Measurements from ENCODE around the gene PIK3CD.
"Not testable (repeated sequence)": the region's sequence is repeated elsewhere in the genome, so short reads cannot be mapped to it uniquely, and the experiment has no call there.

Gene PIK3CD

DNA sequence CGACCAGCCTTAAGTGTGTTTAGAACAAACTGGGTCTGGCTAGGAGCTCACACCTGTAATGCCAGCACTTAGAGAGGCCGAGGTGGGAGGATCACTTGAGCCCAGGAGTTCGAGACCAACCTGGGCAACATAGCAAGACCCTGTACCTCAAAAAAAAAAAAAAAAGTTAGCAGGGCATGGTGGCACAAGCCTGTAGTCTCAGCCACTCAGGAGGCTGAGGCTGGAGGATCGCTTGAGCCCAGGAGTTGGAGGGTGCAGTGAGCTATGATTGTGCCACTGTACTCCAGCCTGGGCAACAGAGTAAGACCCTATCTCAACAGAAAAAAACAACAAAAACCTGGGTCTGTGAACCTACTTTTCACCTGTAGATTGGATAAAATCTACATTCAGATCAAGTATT lies 54.6 kb downstream of the PIK3CD start:
- H3K4me3 ChIP-seq (replicated peaks; ENCODE audit: low read depth, low read length): no peak overlapping the region
- DNase-seq (ENCODE audit: extremely low read depth, low read depth): no peak
- TF ChIP-seq, protein P1, sequence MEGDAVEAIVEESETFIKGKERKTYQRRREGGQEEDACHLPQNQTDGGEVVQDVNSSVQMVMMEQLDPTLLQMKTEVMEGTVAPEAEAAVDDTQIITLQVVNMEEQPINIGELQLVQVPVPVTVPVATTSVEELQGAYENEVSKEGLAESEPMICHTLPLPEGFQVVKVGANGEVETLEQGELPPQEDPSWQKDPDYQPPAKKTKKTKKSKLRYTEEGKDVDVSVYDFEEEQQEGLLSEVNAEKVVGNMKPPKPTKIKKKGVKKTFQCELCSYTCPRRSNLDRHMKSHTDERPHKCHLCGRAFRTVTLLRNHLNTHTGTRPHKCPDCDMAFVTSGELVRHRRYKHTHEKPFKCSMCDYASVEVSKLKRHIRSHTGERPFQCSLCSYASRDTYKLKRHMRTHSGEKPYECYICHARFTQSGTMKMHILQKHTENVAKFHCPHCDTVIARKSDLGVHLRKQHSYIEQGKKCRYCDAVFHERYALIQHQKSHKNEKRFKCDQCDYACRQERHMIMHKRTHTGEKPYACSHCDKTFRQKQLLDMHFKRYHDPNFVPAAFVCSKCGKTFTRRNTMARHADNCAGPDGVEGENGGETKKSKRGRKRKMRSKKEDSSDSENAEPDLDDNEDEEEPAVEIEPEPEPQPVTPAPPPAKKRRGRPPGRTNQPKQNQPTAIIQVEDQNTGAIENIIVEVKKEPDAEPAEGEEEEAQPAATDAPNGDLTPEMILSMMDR (IDR thresholded peaks at IDR 0.05; ENCODE audit: low read depth, low read length, missing control alignments): no peak

DNA sequence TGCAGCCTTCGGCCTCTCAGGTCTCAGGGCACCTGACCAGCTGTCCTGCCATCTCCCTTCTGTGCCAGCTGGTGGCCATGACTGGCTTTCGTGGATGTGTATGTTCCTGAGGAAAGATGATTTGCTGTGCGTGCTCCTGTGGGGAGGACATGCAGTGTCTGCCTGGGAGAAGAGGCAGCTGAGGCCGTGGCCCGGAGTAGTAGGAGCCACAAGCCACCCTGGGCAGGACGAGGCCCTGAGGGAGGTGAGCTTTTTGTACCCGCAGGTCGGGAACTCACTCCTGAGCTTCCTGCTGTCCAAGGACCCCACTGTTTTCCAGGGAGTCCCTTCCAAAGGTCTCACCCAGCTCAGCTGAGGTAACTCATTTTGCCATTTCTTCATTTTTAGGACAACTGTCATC lies 58.5 kb downstream of the PIK3CD start:
- TF ChIP-seq, protein P1 (IDR thresholded peaks at IDR 0.05; ENCODE audit: low read depth, low read length, missing control alignments): no peak
- DNase-seq (ENCODE audit: extremely low read depth, low read depth): no peak

DNA sequence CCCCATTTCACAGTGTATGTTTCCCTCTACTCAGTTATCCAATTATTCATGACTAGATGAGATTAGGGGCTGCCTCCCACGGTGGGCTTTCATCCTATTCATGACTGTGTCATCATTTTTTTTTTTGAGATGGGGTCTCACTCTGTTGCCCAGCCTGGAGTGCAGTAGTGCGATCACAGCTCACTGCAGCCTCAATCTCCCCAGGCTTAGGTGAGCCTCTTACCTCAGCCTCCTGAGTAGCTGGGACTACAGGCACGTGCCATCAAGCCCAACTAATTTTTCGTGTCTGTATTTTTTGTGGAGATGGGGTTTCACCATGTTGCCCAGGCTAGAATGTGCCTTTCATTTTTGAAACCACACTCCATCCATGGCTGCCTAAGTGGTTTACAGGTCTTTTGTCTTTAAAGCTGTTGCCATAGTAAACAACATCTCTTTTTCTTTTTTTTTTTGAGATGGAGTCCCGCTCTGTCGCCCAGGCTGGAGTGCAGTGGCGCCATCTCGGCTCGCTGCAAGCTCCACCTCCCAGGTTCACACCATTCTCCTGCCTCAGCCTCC lies 60.0 kb downstream of the PIK3CD start:
- DNase-seq (ENCODE audit: extremely low read depth, low read depth): no peak
- TF ChIP-seq, protein P1 (IDR thresholded peaks at IDR 0.05; ENCODE audit: low read depth, low read length, missing control alignments): no peak
- H3K4me3 ChIP-seq (replicated peaks; ENCODE audit: low read depth, low read length): no peak overlapping the region

More for the DNA sequence above, 58.5 kb downstream of the PIK3CD start:
- no peak overlapping the region for H3K4me3 ChIP-seq (replicated peaks; ENCODE audit: low read depth, low read length)

DNA sequence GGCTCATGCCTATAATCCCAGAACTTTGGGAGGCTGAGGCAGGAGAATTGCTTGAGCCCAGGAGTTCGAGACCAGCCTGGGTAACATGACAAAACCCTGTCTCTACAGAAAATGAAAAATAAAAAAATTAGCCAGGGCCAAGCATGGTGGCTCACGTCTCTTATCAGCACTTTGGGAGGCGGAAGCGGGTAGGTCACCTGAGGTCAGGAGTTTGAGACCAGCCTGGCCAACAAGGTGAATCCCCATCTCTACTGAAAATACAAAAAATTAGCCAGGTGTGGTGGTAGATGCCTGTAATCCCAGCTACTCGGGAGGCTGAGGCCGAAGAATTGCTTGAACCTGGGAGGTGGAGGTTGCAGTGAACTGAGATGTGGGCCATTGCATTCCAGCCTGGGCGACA lies 61.2 kb downstream of the PIK3CD start:
- DNase-seq (ENCODE audit: extremely low read depth, low read depth); H3K4me3 ChIP-seq (replicated peaks; ENCODE audit: low read depth, low read length): not testable (repeated sequence)

DNA sequence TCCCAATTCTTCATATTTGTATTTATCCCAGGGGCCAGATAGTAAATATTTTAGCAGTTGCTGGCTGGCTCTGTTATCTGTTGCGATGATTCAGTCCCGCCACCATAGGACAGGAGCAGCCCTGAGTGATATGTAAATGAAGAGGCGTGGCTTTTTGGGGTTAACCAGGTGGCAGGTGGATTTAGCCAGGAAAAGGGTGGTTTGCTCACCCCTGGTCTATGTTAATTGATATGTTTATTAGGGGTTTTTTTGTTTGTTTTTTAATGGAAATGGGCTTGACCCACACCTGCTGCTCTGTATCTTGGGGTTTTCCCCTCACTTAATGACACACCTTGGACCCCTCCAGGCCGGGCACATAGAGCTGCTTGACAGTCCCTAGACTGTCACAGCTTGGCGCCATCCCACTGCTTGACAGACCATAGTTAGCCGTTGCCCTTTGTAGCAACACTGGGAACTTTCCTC lies 62.8 kb downstream of the PIK3CD start:
- no peak for DNase-seq (ENCODE audit: extremely low read depth, low read depth)
- no peak overlapping the region for H3K4me3 ChIP-seq (replicated peaks; ENCODE audit: low read depth, low read length)
- TF ChIP-seq, protein P1 (IDR thresholded peaks at IDR 0.05; ENCODE audit: low read depth, low read length, missing control alignments): no peak

DNA sequence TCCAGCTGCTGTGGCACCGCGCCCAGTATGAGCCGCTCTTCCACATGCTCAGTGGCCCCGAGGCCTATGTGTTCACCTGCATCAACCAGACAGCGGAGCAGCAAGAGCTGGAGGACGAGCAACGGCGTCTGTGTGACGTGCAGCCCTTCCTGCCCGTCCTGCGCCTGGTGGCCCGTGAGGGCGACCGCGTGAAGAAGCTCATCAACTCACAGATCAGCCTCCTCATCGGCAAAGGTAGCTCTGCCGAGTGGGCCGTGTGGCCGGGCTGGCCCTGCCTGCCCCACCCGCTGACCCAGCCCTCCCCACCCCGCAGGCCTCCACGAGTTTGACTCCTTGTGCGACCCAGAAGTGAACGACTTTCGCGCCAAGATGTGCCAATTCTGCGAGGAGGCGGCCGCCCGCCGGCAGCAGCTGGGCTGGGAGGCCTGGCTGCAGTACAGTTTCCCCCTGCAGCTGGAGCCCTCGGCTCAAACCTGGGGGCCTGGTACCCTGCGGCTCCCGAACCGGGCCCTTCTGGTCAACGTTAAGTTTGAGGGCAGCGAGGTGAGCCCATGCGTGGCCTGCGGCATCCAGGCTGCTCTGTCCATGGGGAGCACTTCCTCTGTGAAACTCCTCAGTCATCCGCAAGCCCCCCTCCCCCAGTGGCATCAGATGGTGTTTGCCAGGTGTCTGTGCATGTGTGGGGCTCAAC lies 64.2 kb downstream of the PIK3CD start:
- no peak for DNase-seq (ENCODE audit: extremely low read depth, low read depth)
- TF ChIP-seq, protein P1 (IDR thresholded peaks at IDR 0.05; ENCODE audit: low read depth, low read length, missing control alignments): no peak
- no peak overlapping the region for H3K4me3 ChIP-seq (replicated peaks; ENCODE audit: low read depth, low read length)

DNA sequence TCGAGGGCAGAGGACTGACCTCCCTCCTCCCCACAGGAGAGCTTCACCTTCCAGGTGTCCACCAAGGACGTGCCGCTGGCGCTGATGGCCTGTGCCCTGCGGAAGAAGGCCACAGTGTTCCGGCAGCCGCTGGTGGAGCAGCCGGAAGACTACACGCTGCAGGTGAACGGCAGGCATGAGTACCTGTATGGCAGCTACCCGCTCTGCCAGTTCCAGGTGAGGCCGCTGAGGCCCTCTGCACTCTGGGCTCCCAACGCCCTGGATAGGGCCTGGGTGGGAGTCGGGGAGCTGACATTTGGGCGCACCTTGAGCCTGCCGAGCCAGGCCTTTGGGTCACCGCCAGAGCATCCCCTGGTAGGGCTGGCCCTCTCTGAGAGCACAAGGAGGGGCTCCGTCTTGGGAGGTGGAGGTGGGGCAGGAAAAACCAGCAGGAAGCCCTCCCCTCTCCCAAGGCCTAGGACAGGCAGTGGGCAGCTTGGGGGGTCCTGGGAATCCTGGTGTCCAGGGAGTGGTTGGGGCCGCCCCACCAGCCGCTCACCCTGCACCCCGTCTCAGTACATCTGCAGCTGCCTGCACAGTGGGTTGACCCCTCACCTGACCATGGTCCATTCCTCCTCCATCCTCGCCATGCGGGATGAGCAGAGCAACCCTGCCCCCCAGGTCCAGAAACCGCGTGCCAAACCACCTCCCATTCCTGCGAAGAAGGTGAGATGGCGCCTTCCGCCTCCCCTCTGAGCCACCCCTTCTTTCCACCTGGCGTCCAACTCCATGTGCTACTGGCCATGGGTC lies 65.1 kb downstream of the PIK3CD start:
- DNase-seq (ENCODE audit: extremely low read depth, low read depth): no peak
- H3K4me3 ChIP-seq (replicated peaks; ENCODE audit: low read depth, low read length): no peak overlapping the region
- TF ChIP-seq, protein P1 (IDR thresholded peaks at IDR 0.05; ENCODE audit: low read depth, low read length, missing control alignments): no peak
